ENCODE results near the gene MEF2D.

Gene MEF2D

GRCh38 chr1:156527584-156527983 lies 27.0 kb upstream of the MEF2D start:
- in situ Hi-C loops (cut with MboI; ENCODE audit: low sequenced_read_pairs, unreplicated experiment), result no loop called here
- no peak for DNase-seq (ENCODE audit: low spot score)
- TF ChIP-seq CTCF (IDR thresholded peaks at IDR 0.05; ENCODE audit: borderline replicate concordance, control extremely low read depth, extremely low read depth, insufficient read depth, missing control alignments), result no peak

- no peak for DNase-seq (ENCODE audit: low spot score)
- in situ Hi-C loops (cut with MboI; ENCODE audit: low sequenced_read_pairs, unreplicated experiment), result no loop called here
- no peak for TF ChIP-seq CTCF (IDR thresholded peaks at IDR 0.05; ENCODE audit: borderline replicate concordance, control extremely low read depth, extremely low read depth, insufficient read depth, missing control alignments)
Observed at GRCh38 chr1:156525856-156526489, 25.4 kb upstream of the MEF2D start.

GRCh38 chr1:156525071-156525501 lies 24.5 kb upstream of the MEF2D start:
- DNase-seq (ENCODE audit: low spot score), result no peak
- in situ Hi-C loops (cut with MboI; ENCODE audit: low sequenced_read_pairs, unreplicated experiment), result no loop called here
- no peak for TF ChIP-seq CTCF (IDR thresholded peaks at IDR 0.05; ENCODE audit: borderline replicate concordance, control extremely low read depth, extremely low read depth, insufficient read depth, missing control alignments)

- no peak for TF ChIP-seq CTCF (IDR thresholded peaks at IDR 0.05; ENCODE audit: borderline replicate concordance, control extremely low read depth, extremely low read depth, insufficient read depth, missing control alignments)
- in situ Hi-C loops (cut with MboI; ENCODE audit: low sequenced_read_pairs, unreplicated experiment), result no loop called here
- DNase-seq (ENCODE audit: low spot score), result no peak
Observed at GRCh38 chr1:156524481-156524869, 23.9 kb upstream of the MEF2D start.

- TF ChIP-seq CTCF (IDR thresholded peaks at IDR 0.05; ENCODE audit: borderline replicate concordance, control extremely low read depth, extremely low read depth, insufficient read depth, missing control alignments), result no peak
- no peak for DNase-seq (ENCODE audit: low spot score)
- in situ Hi-C loops (cut with MboI; ENCODE audit: low sequenced_read_pairs, unreplicated experiment), result no loop called here
Observed at GRCh38 chr1:156523801-156524480, 23.4 kb upstream of the MEF2D start.

GRCh38 chr1:156522443-156522970 lies 21.9 kb upstream of the MEF2D start:
- TF ChIP-seq CTCF (IDR thresholded peaks at IDR 0.05; ENCODE audit: borderline replicate concordance, control extremely low read depth, extremely low read depth, insufficient read depth, missing control alignments), result no peak
- in situ Hi-C loops (cut with MboI; ENCODE audit: low sequenced_read_pairs, unreplicated experiment), result no loop called here
- no peak for DNase-seq (ENCODE audit: low spot score)

Data from GM13976 (cell line).